ENCODE measurements around the gene PAX3.
"Not testable (repeated sequence)": the region's sequence is repeated elsewhere in the genome, so short reads cannot be mapped to it uniquely, and the experiment has no call there.

Gene PAX3

GRCh38 chr2:222205136-222205535, 93.7 kb downstream of the PAX3 start:
- no peak for DNase-seq

GRCh38 chr2:222203041-222203440, 95.8 kb downstream of the PAX3 start:
- no peak for DNase-seq

- DNase-seq: no peak
Observed at GRCh38 chr2:222196159-222196558, 102.6 kb downstream of the PAX3 start.

- DNase-seq: no peak
Observed at GRCh38 chr2:222194669-222195068, 104.1 kb downstream of the PAX3 start.

GRCh38 chr2:222193328-222193983, 105.3 kb downstream of the PAX3 start:
- DNase-seq: no peak

GRCh38 chr2:222180619-222181018, 118.2 kb downstream of the PAX3 start:
- no peak for DNase-seq

GRCh38 chr2:222179592-222179991, 119.2 kb downstream of the PAX3 start:
- no peak for DNase-seq

- DNase-seq: no peak
Observed at GRCh38 chr2:222178450-222178849, 120.3 kb downstream of the PAX3 start.

- DNase-seq: no peak
Observed at GRCh38 chr2:222176890-222177289, 121.9 kb downstream of the PAX3 start.

- DNase-seq: no peak
Observed at GRCh38 chr2:222174450-222174849, 124.3 kb downstream of the PAX3 start.

GRCh38 chr2:222169346-222169745, 129.5 kb downstream of the PAX3 start:
- DNase-seq: no peak

- DNase-seq: no peak
Observed at GRCh38 chr2:222167762-222168161, 131.0 kb downstream of the PAX3 start.

GRCh38 chr2:222160944-222161343, 137.9 kb downstream of the PAX3 start:
- DNase-seq: no peak

GRCh38 chr2:222160125-222160524, 138.7 kb downstream of the PAX3 start:
- no peak for DNase-seq

GRCh38 chr2:222159221-222159620, 139.6 kb downstream of the PAX3 start:
- no peak for DNase-seq

GRCh38 chr2:222155003-222155664, 143.7 kb downstream of the PAX3 start:
- not testable (repeated sequence) for DNase-seq
